GM19035 (cell line): ENCODE results near the gene FAM117B.
"Not testable (repeated sequence)": the region's sequence is repeated elsewhere in the genome, so short reads cannot be mapped to it uniquely, and the experiment has no call there.

Experiments used
- ATAC-seq: cut with Tn5 transposase; IDR thresholded peaks from one replicate; pipeline ENCODE4 v1.9.1; 2021; ENCODE audit not compliant: unreplicated experiment

The FAM117B gene

DNA sequence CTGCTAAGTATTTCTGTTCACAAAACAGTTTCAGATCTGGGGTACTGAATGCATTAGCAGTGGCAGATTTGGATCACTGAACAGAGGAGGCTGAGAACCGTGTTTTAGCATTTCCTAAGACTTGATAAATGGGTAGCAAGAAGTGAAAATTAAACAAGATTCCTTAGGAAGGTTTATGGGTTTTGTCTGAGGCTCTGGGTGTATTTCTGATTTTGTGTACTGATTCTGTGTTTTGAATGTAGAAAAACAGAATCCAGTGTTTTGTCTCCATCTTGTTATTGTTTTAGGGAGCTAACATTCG is 1.4 kb downstream of the FAM117B start:
- peak; percentile 9 for ATAC-seq

DNA sequence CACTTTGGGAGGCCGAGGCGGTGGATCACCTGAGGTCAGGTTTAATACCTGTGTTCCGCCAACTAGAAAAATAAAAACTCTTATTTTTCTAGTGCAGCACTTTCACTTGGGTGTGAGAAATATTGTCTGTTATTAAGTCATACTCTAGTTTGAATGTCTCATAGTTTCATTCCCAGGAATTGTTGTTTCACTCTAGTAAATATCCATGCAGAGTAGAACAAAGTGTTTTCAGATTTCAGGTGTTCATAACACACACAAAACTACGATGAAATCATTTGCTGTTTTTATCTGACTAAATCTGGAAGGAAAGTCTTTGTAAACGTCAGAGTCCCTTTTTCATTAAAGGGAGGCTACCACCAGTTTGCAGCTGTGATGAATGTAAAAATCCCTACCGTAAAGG is 4.0 kb downstream of the FAM117B start:
- ATAC-seq, result no peak

DNA sequence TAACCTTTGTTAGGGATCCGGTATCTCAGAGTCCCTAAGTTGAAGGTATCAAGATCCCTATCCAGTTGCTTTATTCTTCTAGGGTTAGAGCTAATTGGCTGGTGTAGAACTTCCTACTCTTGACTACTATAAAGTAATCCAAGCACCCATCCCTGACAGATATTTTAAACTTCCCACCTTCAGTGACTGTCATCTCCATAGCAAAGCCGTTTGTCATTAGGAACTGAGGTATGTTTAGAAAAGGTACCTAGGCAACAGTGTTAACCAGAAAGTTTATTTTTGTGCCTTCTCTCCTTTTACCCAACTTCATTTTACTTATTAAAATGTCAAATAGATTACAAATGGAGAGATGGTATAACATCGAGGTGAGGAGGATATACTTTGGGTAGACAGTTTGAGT is 4.5 kb downstream of the FAM117B start:
- no peak for ATAC-seq

DNA sequence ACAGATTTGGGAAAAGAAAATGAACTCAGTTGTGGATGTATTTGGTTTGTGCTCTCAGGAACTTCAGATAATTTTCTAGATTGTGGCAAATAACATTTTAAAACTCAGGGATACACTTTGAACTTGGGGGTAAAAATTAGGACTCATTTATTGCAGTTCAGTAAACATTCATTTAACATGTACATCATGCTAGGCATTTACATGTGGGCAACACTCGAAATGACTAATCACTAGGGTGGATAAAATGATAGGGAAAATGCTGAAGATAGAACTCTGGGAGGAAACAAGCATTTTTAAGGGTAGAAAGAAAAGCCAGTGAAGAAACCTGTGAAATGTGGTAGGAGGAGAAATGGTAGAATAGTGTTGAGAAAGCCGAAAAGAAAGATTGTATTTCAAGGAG is 7.8 kb downstream of the FAM117B start:
- no peak for ATAC-seq

DNA sequence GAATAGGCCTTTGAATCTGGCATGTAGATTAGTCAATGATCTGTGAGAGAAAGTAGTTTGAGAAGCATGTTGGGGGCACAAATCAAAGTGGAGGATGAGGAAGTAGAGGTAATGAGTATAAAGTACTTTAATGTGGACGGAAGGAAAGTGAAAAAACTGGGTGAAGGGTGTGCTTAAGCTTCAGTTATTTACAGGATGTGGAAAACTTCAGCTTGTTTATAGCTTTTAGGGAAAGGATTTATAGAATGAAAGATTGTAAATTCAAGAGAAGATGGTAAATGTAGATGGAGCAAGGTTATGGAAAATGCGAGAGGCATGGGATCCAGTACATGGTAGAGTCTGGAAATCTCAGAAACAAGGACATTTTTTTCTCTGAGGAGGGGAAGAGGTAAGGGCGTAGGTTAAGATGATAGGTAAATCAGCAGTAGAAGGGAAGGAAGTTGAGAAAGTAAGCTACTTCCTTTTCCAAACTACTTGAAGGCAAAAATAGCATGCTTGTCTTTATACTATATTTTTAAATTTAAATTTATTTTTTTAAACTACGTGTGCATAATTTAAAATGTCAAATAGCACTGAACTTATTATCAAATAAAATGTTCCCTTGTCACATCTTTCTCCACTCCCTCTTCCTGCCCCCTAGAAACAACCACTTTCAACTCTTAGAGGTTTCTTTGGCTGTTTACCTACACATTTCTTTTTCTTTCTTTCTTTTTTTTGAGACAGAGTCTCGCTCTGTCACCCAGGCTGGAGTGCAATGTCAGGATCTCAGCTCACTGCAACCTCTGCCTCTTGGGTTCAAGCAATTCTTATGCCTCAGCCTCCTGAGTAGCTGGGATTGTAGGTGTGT is 8.5 kb downstream of the FAM117B start:
- ATAC-seq, result no peak

DNA sequence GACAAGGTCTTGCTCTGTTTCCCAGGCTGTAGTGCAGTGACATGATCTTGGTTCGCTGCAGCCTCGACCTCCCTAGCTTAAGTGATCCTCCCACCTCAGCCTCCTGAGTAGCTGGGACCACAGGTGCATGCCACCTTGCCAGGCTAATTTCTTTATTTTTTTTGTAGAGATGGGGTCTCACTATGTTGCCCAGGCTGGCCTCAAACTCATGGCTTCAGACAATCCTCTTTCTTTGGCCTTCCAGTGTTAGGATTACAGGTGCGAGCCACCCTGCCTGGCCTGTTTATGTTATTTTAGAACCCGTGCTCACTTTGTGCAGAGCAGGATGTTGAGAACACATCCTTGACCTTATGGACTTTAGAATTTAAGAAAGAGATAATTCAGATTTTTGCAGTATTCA is 17.4 kb downstream of the FAM117B start:
- ATAC-seq, result no peak

DNA sequence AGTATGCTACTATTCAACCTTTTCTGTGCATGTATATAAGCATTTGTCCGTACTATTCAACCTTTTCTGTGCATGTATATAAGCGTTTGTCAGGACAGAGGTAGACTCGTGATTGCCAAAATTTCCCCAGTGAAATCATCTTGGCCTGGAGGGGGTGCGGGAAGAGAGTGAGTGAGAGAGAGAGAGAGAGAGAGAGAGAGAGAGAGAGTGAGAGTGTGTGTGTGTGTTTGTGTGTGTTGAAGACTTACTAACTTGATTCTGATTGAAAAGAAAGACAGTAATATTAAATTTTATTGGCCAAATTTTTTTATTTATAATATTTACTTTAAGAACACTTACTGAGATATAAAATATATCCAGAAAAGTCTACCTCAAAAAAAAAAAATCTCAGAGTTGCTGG is 19.1 kb downstream of the FAM117B start:
- ATAC-seq, result no peak

DNA sequence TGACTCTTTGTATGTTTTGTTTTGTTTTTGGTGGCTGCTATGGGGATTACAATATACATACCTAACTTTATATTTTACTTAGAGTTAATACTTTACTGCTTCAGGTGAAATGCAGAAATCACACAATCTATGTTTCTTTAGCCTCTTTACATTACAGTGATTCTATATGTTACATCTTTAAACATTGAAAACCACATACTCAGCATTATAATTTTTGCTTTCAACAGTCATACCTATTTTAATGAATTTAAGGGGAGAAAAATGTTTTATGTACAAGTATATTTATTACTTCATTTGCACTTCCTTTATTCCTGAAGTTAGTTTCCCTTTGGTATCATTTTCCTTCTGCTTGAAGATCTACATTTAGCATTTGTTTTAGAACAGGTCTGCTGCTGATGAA is 23.1 kb downstream of the FAM117B start:
- no peak for ATAC-seq

DNA sequence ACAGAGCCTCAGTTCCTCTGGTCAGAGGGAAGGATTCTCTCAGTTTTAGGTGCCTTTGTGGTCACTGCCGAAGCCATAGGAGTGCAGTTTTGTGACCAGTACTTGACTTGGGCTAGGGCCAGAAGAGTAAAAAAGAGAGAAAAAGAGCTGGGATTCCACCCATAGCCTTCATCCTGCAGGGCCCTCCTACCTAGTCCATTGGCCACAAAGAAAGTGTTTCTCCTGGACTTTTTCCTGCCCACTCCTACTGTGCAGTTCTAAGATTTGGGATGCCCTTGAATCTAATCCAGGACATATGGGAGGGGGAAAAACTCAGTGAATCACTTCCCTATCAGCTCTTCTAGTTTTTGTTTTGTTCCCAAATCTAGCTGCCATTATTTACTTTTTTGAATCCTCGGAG is 26.0 kb downstream of the FAM117B start:
- no peak for ATAC-seq

DNA sequence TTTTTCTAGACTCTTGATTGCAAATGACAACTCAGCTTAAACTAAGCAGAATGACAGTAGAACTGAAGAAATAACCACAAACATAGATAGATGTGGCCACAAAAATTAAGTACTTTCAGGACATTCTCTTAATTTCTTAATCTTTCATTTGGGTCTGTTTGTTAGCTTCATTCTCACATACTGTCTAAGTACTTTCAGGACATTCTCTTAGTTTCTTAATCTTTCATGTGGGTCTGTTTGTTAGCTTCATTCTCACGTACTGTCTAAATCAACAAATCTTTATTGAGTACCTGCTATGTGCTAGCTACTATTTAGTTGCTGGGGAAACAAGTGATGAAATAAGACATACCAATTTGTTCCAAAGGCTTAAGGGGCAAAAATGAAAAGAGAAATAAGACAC is 35.1 kb downstream of the FAM117B start:
- no peak for ATAC-seq

DNA sequence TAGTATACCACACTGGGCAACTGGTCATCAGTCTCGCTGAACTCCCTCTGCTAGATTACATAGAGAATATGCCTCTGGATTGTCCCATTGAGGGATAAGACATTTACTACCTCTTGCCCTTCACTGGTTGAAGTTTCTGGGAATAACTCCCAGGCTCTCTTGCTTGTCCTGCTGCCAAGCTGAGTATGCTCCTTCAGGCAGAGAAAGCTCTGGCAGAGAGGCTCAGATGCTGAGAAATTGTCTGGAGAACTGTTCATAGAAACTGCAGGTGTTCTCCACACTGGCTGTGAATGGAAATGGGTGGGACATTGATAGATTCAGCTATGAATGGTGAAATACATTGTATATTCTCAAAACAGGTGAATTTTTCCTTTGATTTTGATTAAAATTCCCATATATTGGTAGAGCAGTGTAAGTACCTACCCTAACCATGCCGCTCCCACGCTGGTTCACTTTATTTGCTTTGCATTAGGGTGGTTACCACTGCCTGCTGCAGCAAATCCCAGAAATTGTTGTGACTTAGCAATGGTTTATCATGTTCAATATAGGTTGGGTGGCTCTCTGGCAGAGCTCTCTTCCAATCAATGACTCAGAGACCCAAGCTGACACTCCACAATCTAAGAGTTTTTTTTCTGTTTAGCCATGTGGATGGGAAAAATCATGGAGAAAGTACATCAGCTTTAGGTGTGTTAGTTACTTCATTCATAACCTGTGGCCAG is 36.7 kb downstream of the FAM117B start:
- ATAC-seq, result no peak

DNA sequence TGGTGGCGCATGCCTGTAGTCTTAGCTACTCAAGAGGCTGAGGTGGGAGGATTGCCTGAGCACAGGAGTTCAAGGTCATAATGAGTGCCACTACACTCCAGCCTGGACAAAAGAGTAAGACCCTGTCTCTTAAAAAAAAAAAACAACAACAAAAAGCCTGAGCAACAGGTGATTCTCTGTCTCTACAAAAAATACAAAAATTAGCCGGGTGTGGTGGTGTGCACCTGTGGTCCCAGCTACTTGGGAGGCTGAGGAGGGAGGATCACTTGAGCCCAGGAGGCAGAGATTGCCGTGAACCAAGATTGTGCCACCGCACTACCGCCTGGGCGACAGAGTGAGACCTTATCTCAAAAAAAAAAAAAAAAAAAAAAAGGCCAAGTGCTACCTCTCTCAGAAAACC is 40.3 kb downstream of the FAM117B start:
- ATAC-seq, result not testable (repeated sequence)

DNA sequence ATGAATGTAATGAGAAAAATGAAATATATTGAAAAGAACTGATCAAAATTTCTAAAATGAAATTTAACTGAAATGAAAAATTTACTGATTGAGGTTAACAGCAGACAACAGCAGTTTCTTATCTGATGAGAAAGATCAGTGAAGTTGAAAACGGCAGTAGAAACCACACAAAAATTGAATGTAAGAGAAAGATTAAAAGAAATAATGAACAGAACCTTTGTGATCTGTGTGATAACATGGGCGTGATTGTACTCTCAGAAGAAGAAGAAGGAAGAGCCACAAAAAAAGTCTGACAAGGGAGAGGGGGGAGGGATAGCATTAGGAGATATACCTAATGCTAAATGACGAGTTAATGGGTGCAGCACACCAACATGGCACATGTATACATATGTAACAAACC is 45.2 kb downstream of the FAM117B start:
- ATAC-seq, result no peak

DNA sequence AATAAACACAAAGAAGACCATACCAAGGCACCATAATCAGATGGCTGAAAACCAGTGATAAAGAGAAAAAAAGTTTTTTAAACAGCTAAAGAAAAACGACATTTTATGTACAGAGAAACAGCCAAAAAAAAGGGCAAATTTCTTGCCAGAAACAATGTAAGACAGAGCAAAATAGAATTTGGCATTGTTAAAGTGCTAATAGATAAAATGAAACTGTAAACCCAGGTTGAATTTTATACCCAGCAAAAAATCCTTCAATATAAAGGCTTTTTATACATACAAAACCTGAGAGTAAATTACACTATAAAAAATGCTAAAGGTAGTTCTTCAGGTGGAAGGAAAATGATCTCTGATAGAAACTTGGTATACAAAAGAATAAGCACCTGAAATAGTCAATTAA is 45.7 kb downstream of the FAM117B start:
- ATAC-seq, result no peak

DNA sequence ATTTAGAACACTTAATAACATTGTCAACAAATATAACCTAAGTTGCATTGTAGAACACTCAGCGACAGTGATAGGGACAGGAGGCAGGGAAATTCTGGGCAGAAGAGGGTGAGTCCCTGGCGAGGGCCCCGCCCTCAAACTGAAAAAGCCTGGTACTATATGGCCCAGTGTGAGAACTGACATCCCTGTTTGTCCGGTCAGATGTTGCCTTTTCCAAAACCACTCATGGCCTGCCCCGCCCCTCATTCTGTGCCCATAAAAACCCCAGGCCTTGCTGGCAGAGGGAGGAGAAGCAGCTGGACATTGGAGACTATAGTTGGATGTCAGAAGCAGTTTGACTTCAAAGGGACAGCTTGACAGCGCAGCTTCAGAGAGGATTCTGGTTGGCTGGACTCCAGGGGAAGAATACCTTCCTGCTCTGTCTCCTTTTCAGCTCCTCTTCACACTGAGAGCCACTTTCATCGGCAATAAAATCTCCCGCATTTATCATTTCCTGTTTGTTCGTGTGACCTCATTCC is 47.0 kb downstream of the FAM117B start:
- no peak for ATAC-seq

DNA sequence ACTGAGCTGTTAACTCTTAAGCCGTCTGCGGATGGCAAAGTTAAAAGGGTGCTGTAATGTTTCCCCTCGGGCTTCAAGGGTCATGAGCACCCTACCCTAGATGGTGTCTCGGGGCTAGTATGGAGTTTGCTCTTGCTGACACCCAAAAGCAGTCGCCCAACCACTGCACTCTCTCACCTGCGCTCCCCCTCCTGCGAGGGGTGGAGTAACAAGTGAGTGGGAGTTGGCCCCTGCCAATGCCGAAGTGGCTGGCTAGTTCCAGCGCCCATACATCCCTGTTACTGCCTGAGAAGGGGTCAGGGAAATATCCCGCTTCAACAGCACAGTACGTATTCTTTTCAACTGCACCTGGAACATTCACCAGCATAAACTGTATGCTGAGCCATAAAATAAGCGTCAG is 47.5 kb downstream of the FAM117B start:
- ATAC-seq, result no peak

DNA sequence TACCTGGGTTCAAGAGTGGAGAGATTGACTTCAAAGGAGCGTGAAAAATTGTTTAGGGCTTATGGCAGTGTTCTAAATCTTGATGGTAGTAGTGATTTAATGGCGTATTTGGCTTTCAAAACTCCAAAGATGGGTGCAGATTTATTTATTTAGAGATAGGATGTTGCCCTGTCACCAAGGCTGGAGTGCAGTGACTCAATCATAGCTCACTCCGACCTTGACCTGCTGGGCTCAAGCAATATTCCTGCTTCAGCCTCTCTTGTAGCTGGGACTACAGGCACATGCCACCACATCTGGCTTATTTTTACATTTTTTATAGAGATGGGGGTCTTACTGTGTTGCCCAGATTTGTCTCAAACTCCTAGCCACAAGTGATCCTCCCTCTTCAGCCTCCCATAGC is 52.5 kb downstream of the FAM117B start:
- no peak for ATAC-seq

DNA sequence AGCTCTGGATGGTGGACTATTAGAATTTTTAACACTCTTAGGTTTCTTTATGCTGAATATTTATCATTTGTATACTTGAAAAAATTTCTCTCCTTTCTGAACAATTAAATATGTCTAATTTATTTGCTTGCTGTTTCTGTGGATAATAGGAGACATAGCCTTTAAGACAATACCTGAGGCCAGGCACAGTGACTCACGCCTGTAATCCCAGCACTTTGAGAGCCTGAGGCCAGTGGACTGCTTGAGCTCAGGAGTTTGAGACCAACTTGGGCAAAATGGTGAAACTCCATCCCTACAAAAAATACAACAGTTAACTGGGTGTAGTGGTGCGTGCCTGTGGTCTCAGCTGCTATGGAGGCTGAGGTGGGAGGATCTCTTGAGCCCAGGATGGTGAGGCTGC is 54.7 kb downstream of the FAM117B start:
- no peak for ATAC-seq

DNA sequence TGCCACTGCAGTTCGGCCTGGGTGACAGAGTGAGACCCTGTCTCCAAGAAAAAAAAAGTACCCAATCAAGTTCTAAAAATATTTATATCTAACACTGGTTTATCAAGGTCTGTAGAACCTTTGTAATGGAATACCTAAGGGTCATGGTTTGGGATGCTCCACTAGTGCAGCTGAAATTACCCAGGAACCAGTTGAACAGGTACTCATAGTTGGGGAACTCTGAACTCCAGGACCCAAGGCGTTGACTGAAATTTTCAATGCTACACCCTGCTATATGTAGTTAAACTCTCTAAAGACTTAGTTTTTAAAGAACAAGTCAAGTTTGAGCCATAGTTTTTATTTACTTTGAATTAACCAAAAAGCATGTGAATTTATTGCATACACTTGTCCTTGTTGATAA is 55.1 kb downstream of the FAM117B start:
- ATAC-seq, result no peak

DNA sequence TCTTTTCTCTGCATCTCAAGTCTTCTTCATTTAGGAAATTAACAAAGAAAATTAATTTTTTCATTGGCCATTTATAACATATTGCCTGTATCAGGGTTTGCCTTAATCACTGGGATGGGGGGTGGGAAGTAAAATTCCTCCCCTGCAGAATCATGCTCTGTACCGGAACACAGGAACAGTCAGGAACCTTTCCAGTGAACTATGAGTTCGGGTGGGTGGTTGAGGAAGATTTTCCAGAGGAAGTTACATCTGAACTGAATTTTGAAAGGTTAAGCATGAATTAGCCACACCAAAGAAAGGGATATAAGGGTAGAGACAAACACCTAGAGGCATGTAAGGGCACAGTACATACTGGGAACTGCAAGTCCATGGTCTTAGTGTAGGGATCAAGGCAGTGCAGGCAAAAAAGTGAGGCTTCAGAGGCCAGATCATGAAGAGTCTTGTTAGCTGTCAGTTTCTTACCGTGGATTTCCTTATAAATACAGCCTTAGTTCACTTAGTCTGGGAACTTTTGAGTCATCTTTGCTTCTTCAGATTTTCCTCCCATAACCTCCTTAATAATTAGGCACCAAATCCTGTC is 55.6 kb downstream of the FAM117B start:
- ATAC-seq, result no peak

DNA sequence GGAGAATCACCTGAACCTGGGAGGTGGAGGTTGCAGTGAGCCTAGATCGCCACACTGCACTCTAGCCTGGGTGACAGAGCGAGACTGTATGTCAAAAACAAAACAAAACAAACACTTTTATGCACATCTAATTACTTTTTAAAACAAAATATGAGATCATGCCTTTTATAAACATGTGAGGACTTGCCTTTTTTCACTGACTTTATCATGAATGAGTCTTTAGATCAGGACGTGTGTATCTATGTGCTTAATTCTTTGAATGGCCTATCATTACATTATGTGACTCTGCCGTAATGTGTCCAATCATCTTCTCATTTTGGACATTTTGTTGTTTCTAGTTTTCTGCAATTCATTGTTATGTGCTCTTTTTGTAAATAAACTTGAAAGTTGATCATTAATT is 58.7 kb downstream of the FAM117B start:
- no peak for ATAC-seq

DNA sequence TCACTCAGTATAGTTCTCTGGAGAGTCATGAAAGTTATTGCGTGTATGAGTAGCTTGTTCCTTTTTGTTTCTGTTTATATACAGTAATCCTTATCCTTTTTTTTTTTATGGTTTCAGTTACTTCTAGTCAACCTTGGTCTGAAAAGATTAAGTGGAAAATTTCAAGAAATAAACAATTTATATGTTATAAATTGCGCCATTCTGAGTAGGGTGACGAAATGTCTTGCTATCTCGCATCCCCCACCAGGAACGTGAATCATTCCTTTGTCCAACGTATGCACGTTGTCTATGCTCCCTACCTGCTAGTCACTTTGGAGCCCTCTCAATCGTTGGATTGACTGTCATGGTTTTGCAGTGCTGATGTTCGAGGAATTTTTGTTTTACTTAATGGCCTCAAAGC is 60.4 kb downstream of the FAM117B start:
- ATAC-seq, result no peak
